Measurements from ENCODE around the gene HNMT.
"Not testable (repeated sequence)": the region's sequence is repeated elsewhere in the genome, so short reads cannot be mapped to it uniquely, and the experiment has no call there.

Gene HNMT

GRCh38 chr2:137969876-137970275, 5.6 kb downstream of the HNMT start:
- Histone ChIP-seq H3K27ac (ENCODE audit: low read depth, low read length) (no peak overlapping the region), H3K4me1 (ENCODE audit: control insufficient read depth, low read length) (no peaks in the 10 kb centered on the region), H3K4me3 (ENCODE audit: low read length) (no peak overlapping the region), H3K9me3 (ENCODE audit: control insufficient read depth, insufficient read depth, low read length) (no peaks in the 10 kb centered on the region), H3K27me3 (ENCODE audit: control insufficient read depth, low read length) (no peaks in the 10 kb centered on the region), H4K20me1 (ENCODE audit: control insufficient read depth, insufficient read depth, low read depth, low read length) (no peaks in the 10 kb centered on the region), H3K79me2 (ENCODE audit: control insufficient read depth, low read length) (no peaks in the 10 kb centered on the region), H3K4me2 (ENCODE audit: low read length) (no peak overlapping the region), H3K36me3 (ENCODE audit: control insufficient read depth, low read length) (no peaks in the 10 kb centered on the region), H3F3A (ENCODE audit: control insufficient read depth, insufficient read depth) (no peaks in the 10 kb centered on the region), H3K9me2 (replicated peaks; ENCODE audit: control insufficient read depth, low read length) (no peaks in the 10 kb centered on the region)
- TF ChIP-seq EZH2phosphoT487 (IDR thresholded peaks at IDR 0.05; ENCODE audit: borderline replicate concordance, low read length) (no peak), CTCF (IDR thresholded peaks at IDR 0.05; ENCODE audit: low read depth, low read length, poor library complexity, severe bottlenecking) (no peak)

- not testable (repeated sequence) for H3K9me3 ChIP-seq (ENCODE audit: control insufficient read depth, insufficient read depth, low read length); H4K20me1 ChIP-seq (ENCODE audit: control insufficient read depth, insufficient read depth, low read depth, low read length); H3F3A ChIP-seq (ENCODE audit: control insufficient read depth, insufficient read depth); H3K27ac ChIP-seq (ENCODE audit: low read depth, low read length); H3K36me3 ChIP-seq (ENCODE audit: control insufficient read depth, low read length); H3K4me3 ChIP-seq (ENCODE audit: low read length); H3K9me2 ChIP-seq (replicated peaks; ENCODE audit: control insufficient read depth, low read length); H3K79me2 ChIP-seq (ENCODE audit: control insufficient read depth, low read length); H3K4me2 ChIP-seq (ENCODE audit: low read length); H3K4me1 ChIP-seq (ENCODE audit: control insufficient read depth, low read length); H3K27me3 ChIP-seq (ENCODE audit: control insufficient read depth, low read length)
These were observed 7.0 kb downstream of the HNMT start for GRCh38 chr2:137971259-137971658.

GRCh38 chr2:137973280-137973679, 9.0 kb downstream of the HNMT start:
- Histone ChIP-seq H3F3A (ENCODE audit: control insufficient read depth, insufficient read depth) (no peaks in the 10 kb centered on the region), H3K9me3 (ENCODE audit: control insufficient read depth, insufficient read depth, low read length) (no peaks in the 10 kb centered on the region), H3K79me2 (ENCODE audit: control insufficient read depth, low read length) (no peaks in the 10 kb centered on the region), H3K27me3 (ENCODE audit: control insufficient read depth, low read length) (no peaks in the 10 kb centered on the region), H3K4me1 (ENCODE audit: control insufficient read depth, low read length) (no peaks in the 10 kb centered on the region), H3K36me3 (ENCODE audit: control insufficient read depth, low read length) (no peaks in the 10 kb centered on the region), H3K27ac (ENCODE audit: low read depth, low read length) (no peak overlapping the region), H3K4me2 (ENCODE audit: low read length) (no peak overlapping the region), H4K20me1 (ENCODE audit: control insufficient read depth, insufficient read depth, low read depth, low read length) (no peaks in the 10 kb centered on the region), H3K4me3 (ENCODE audit: low read length) (no peak overlapping the region), H3K9me2 (replicated peaks; ENCODE audit: control insufficient read depth, low read length) (no peaks in the 10 kb centered on the region)
- no peak for TF ChIP-seq CTCF (IDR thresholded peaks at IDR 0.05; ENCODE audit: low read depth, low read length, poor library complexity, severe bottlenecking)
- TF ChIP-seq EZH2phosphoT487 (IDR thresholded peaks at IDR 0.05; ENCODE audit: borderline replicate concordance, low read length) = no peak

GRCh38 chr2:137975280-137976271, 11.3 kb downstream of the HNMT start:
- Histone ChIP-seq H3F3A (ENCODE audit: control insufficient read depth, insufficient read depth) (no peaks in the 10 kb centered on the region), H3K4me1 (ENCODE audit: control insufficient read depth, low read length) (no peaks in the 10 kb centered on the region), H3K27ac (ENCODE audit: low read depth, low read length) (no peak overlapping the region), H3K79me2 (ENCODE audit: control insufficient read depth, low read length) (no peaks in the 10 kb centered on the region), H3K4me3 (ENCODE audit: low read length) (no peak overlapping the region), H3K4me2 (ENCODE audit: low read length) (no peak overlapping the region), H3K27me3 (ENCODE audit: control insufficient read depth, low read length) (no peaks in the 10 kb centered on the region), H3K36me3 (ENCODE audit: control insufficient read depth, low read length) (no peaks in the 10 kb centered on the region), H3K9me2 (replicated peaks; ENCODE audit: control insufficient read depth, low read length) (no peaks in the 10 kb centered on the region), H3K9me3 (ENCODE audit: control insufficient read depth, insufficient read depth, low read length) (no peaks in the 10 kb centered on the region), H4K20me1 (ENCODE audit: control insufficient read depth, insufficient read depth, low read depth, low read length) (no peaks in the 10 kb centered on the region)
- TF ChIP-seq EZH2phosphoT487 (IDR thresholded peaks at IDR 0.05; ENCODE audit: borderline replicate concordance, low read length) = no peak
- no peak for TF ChIP-seq CTCF (IDR thresholded peaks at IDR 0.05; ENCODE audit: low read depth, low read length, poor library complexity, severe bottlenecking)
